Heart left ventricle (tissue), 16 donors: ENCODE results near the gene HMGCL. TPM values are rescaled to one million over a fixed set of nuclear protein-coding genes. Genes with fewer than 3 reads are reported as not detected.
A peak's percentile ranks its signal among the peaks of the same experiment; 100 is the strongest.

Experiments used
- ATAC-seq, 4 donors: fragments of 200-7000 bp; cut with Tn5 transposase; one replicate each; pipeline ENCODE4 v1.9.1; 2020 to 2022; ENCODE audit warnings: moderate library complexity in 4 of 4, mild to moderate bottlenecking in 3 of 4, moderate number of reproducible peaks in 1 of 4
- DNase-seq, 5 donors: peaks; one replicate each; pipeline ENCODE4 v3.0.0-alpha.2; 2020
- H3K27ac ChIP-seq, 12 donors: fragments of 200-600 bp; sonication (generic) in 4 of 12; one replicate each; pipeline versions ENCODE4 v1.5.0 to v1.8.0; 2016 to 2022; ENCODE audit warnings: mild to moderate bottlenecking in 2 of 12
- H3K27me3 ChIP-seq, 9 donors: fragments of 200-600 bp; sonication (generic) in 2 of 9; one replicate each; pipeline versions ENCODE4 v1.5.1 to v1.8.0; 2016 to 2022; ENCODE audit warnings: mild to moderate bottlenecking in 3 of 9
- H3K36me3 ChIP-seq, 9 donors: fragments of 200-600 bp; sonication (generic) in 2 of 9; one replicate each; pipeline versions ENCODE4 v1.5.0 to v1.8.0; 2018 to 2022; ENCODE audit warnings: mild to moderate bottlenecking in 2 of 9
- H3K4me1 ChIP-seq, 12 donors: fragments of 200-600 bp; sonication (generic) in 4 of 12; one replicate each; pipeline versions ENCODE4 v1.5.0 to v1.8.0; 2016 to 2022; ENCODE audit warnings: mild to moderate bottlenecking in 3 of 12
- H3K4me3 ChIP-seq, 12 donors: fragments of 200-600 bp; sonication (generic) in 4 of 12; one replicate each; pipeline versions ENCODE4 v1.5.0 to v1.8.0; 2017 to 2022; ENCODE audit warnings: mild to moderate bottlenecking in 9 of 12, moderate library complexity in 4 of 12
- H3K9me3 ChIP-seq, 12 donors: fragments of 200-600 bp; sonication (generic) in 4 of 12; one replicate each; pipeline versions ENCODE4 v1.5.0 to v1.8.0; 2016 to 2022; ENCODE audit warnings: mild to moderate bottlenecking in 1 of 12
- POLR2A ChIP-seq, 2 donors: fragments of 450-650 bp; IDR thresholded peaks; one replicate each; pipeline ENCODE4 v1.6.1; 2017; ENCODE audit warnings: antibody characterized with exemption in 2 of 2, mild to moderate bottlenecking in 2 of 2, moderate library complexity in 2 of 2
- WGBS, 4 donors: extraction: QIAGEN DNeasy Blood & Tissue Kit in 2 of 4; methylation state at CpG; one replicate each; pipeline versions ENCODE4 v1.1.5 to v1.1.7; 2013 to 2018; 5-methylcytosine and 5-hydroxymethylcytosine counted together
- intact Hi-C, 10 donors: fragments of 100-400 bp; cut with DNase I; formaldehyde crosslinking; loops; one replicate each; pipeline versions ENCODE4 v1.11.1 to v1.14.2; 2022
- polyA plus RNA-seq, 2 donors: library from polyadenylated mRNA; stranded (reverse); fragments of 200-250 nt; gene quantifications; one replicate each; pipeline ENCODE4 v1.2.3, GENCODE V29; 2013
- total RNA-seq, 9 donors: library from RNA; depleted of rRNA in 2 of 9; stranded (reverse); fragments of >200 nt in 2 of 9; fragmentation: NEBNext Ultra II Directional in 3 of 9; extraction: Animal tissue kit (Norgen Biotek cat#: 25700) in 3 of 9; gene quantifications; one replicate each; pipeline versions ENCODE4 v1.1.0 to v1.2.4, GENCODE V29; 2016 to 2023
- TF ChIP-seq, protein P1 (sequence below), 12 donors: fragments of 200-600 bp; sonication (generic) in 4 of 12; IDR thresholded peaks; one replicate each; pipeline versions ENCODE4 v1.5.0 to v1.8.0; 2018 to 2022; ENCODE audit warnings: antibody characterized with exemption in 12 of 12, mild to moderate bottlenecking in 5 of 12
- donor health status: ischemic (EF 13 %, LVEDD 7.1; RV severe dilation, severe dysfunction).
- donor health status: healthy with polysubstance abuse.
- donor health status: DM: no; HTN: yes; CAD: no.
- donor health status: DM: no; HTN: no; CAD: no.
- donor health status: ischemic (EF 25% LVEDD 6.9; RV normal size, moderate dysfunction).
- donor health status: ischemic (EF 25% LVEDD 5.7; RV mildly dilated, moderate dysfunction).
- donor health status: healthy.
- donor health status: DM: yes; HTN: yes; CAD: no.
- donor health status: ischemic (EF 35%, LVEDD 5.7; RV mildly dilated, moderate dysfunction).
- donor health status: nonischemic (EF 11% LVEDD 7.7; RV severe dilation, severe dysfunction).
- donor health status: DM: yes; HTN: yes; CAD: no.
- donor health status: PGD.
- donor health status: ischemic (EF 29% LVEDD 5.4; RV normal size, mild dysfunction).
- donor health status: nonischemic (EF 23%, LVEDD 6.1; RV moderate dilation, normal function).

The HMGCL gene
- total and polyA plus RNA-seq, 11 donors = 22.0 to 44.3 (median 38.8) TPM

DNA sequence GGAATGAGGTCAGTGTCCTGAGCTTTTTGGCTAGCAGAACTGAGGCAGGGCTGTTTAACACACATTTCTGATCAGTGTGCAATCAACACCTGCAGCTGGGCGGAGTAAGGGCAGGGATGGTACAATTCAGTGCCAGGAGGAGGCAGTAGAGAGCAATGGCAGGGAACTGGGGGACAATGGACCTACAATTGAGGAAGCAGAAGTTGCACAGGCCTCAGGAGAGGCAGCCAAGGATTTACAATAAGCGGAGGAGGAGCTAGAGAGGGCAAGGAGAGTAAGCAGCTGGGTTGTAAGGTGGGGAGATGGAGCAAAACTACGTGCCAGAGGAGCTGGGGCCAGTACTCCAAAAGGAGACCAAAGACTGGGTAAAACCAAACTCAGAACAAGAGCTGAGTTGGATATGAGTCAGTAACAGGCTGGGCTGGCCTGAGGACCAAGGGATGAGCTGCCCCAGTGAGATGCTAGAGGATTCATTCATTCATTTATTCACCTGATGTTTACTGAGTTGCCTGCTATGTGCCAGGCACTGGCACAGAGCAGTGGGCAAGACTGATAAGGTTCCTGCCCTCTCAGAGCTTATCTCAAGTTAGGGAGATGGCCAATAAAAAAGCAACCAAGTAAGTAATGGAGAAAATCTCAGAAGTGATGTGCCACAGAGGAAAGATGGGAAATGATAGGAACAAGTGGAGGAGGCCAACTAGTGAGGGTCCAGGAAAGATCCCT is 14.2 kb downstream of the HMGCL start:
- Histone ChIP-seq H3K27me3 (no peaks in the 10 kb centered on the region), H3K4me1 (peaks cover 0 to 31% (median 0%) of the 10 kb centered on the region in 12 donors), H3K9me3 (no peaks in the 10 kb centered on the region), H3K4me3 (no peak overlapping the region), H3K36me3 (peaks cover 0 to 77% (median 63%) of the 10 kb centered on the region in 9 donors), H3K27ac (peak overlapping the region in 1 of 12 donors; percentile 69)
- peak in 3 of 4 donors; percentile 73 to 80 (median 79) for ATAC-seq
- intact Hi-C loops = loop anchor here in 5 of 10 donors (5.0 to 10.0 kb wide), 3 partner anchors 56 to 106 kb away; partner anchors contain the start of genes FUCA1 (in 3 of the 5) and CNR2 (in 1 of the 5)
- WGBS, 4 donors = 71 to 79% (median 73%) methylated on average over 3 of the region's 3 CpGs
- DNase-seq = peak in 2 of 5 donors; percentile 28 to 40
- TF ChIP-seq, protein P1, sequence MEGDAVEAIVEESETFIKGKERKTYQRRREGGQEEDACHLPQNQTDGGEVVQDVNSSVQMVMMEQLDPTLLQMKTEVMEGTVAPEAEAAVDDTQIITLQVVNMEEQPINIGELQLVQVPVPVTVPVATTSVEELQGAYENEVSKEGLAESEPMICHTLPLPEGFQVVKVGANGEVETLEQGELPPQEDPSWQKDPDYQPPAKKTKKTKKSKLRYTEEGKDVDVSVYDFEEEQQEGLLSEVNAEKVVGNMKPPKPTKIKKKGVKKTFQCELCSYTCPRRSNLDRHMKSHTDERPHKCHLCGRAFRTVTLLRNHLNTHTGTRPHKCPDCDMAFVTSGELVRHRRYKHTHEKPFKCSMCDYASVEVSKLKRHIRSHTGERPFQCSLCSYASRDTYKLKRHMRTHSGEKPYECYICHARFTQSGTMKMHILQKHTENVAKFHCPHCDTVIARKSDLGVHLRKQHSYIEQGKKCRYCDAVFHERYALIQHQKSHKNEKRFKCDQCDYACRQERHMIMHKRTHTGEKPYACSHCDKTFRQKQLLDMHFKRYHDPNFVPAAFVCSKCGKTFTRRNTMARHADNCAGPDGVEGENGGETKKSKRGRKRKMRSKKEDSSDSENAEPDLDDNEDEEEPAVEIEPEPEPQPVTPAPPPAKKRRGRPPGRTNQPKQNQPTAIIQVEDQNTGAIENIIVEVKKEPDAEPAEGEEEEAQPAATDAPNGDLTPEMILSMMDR (IDR thresholded peaks at IDR 0.05) = peak; percentile 21 to 65 (median 52)
- no peak for TF ChIP-seq POLR2A (IDR thresholded peaks at IDR 0.05)

DNA sequence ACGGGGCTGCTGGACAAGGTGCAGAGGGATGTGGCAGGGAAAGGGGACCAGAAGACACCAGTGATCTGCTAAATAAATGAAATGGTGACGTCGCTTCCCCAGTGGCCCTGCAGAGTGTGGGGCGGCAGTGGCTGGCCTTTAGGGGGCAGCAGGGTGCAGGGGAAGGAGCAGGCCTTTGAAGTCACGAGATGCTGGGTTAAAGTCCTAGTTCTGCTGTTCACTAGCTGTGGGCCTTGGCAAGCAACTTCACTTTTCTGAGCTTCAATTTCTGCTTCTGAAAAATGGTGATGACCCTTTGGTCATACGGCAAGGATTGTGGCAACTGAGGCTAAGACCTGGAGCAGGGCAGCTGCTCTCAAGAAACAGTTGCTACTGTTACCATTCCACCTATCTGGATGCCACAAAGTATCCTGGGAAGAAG is 15.5 kb downstream of the HMGCL start:
- Histone ChIP-seq H3K27me3 (no peaks in the 10 kb centered on the region), H3K27ac (peak overlapping the region in 1 of 12 donors; percentile 69), H3K9me3 (no peaks in the 10 kb centered on the region), H3K4me1 (peaks cover 0 to 31% (median 0%) of the 10 kb centered on the region in 12 donors), H3K36me3 (peaks cover 0 to 69% (median 51%) of the 10 kb centered on the region in 9 donors), H3K4me3 (no peak overlapping the region)
- WGBS, 4 donors = 19 to 28% (median 22%) methylated on average over 6 of the region's 6 CpGs
- intact Hi-C loops = loop anchor here in 7 of 10 donors (2.0 to 10.0 kb wide), 6 partner anchors 55 to 215 kb away; partner anchors contain the start of genes FUCA1 (in 5 of the 7) and CNR2 (in 1 of the 7)
- DNase-seq = peak; percentile 72 to 85 (median 76)
- ATAC-seq = peak; percentile 67 to 93 (median 85)
- no peak for TF ChIP-seq POLR2A (IDR thresholded peaks at IDR 0.05)
- TF ChIP-seq, protein P1 (IDR thresholded peaks at IDR 0.05) = peak; percentile 60 to 90 (median 74)

DNA sequence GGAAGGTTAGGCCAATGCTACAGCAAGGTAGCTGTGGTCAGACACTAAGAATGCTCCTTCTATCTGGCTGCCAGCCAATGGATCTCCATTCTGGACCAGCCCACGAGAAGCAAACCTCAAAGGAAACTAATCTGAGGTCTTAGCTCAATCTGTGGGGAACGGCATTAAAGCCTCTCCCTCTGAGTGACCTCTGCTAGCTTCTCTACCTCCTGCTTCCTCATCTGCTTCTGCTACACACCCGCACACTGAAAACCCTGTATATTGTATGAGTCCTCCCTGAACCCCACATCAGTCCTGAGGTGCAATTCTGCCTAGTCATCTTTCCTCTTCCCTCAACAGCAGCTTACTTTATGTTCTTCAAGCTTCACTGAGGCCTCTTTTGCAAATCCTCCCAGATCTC is 17.8 kb downstream of the HMGCL start:
- intact Hi-C loops = loop anchor here in 4 of 10 donors (5.0 to 10.0 kb wide), 3 partner anchors 57 to 217 kb away; partner anchors contain the start of gene FUCA1 (in 2 of the 4)
- Histone ChIP-seq H3K4me3 (no peak overlapping the region), H3K36me3 (peaks cover 0 to 57% (median 42%) of the 10 kb centered on the region in 9 donors), H3K4me1 (peaks cover 0 to 31% (median 0%) of the 10 kb centered on the region in 12 donors), H3K9me3 (no peaks in the 10 kb centered on the region), H3K27me3 (no peaks in the 10 kb centered on the region), H3K27ac (peak overlapping the region in 1 of 12 donors; percentile 10)
- ATAC-seq (no peak), DNase-seq (no peak)
- WGBS, 4 donors = 53 to 62% (median 56%) methylated on average over 3 of the region's 3 CpGs
- TF ChIP-seq, protein P1 (IDR thresholded peaks at IDR 0.05) = no peak
- no peak for TF ChIP-seq POLR2A (IDR thresholded peaks at IDR 0.05)

DNA sequence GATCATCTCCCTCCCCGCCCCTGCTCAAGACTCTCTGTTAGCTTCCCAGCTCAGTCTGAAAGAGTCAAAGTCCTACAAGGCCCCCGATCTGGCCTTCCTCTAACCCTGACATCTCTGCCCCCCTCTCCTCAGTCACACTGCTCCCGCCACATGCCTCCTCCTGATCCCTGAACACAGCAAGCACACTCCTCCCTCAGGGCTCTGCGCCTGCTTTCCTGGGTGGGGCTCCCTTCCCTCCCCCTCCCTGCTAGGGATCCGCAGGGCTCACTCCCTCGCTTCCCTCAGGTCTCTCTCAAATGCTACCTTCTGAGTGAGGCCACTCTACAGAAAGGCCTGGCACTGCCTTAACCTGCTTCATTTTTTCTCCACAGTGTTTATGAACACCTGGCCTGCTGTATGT is 18.9 kb downstream of the HMGCL start:
- Histone ChIP-seq H3K9me3 (no peaks in the 10 kb centered on the region), H3K4me1 (peaks cover 0 to 34% (median 7%) of the 10 kb centered on the region in 12 donors), H3K27me3 (no peaks in the 10 kb centered on the region), H3K27ac (no peak overlapping the region), H3K36me3 (peaks cover 0 to 46% (median 32%) of the 10 kb centered on the region in 9 donors), H3K4me3 (no peak overlapping the region)
- WGBS, 4 donors = 75 to 81% (median 76%) methylated on average over 6 of the region's 6 CpGs
- intact Hi-C loops = loop anchor here in 4 of 10 donors (5.0 to 10.0 kb wide), 3 partner anchors 59 to 219 kb away; partner anchors contain the start of gene FUCA1 (in 2 of the 4)
- DNase-seq = no peak
- TF ChIP-seq POLR2A (IDR thresholded peaks at IDR 0.05) = no peak
- TF ChIP-seq, protein P1 (IDR thresholded peaks at IDR 0.05) = no peak
- ATAC-seq = no peak
